GM12892 (cell line): ENCODE measurements around the gene PTPRQ.

Experiments
- POLR2A ChIP-seq: IDR thresholded peaks from 2 replicates; pipeline ENCODE4 v1.6.1; 2011; ENCODE audit warnings: low read depth, low read length, control low read depth
- POLR2AphosphoS5 ChIP-seq: IDR thresholded peaks from 2 replicates; pipeline ENCODE4 v1.6.1; 2011; ENCODE audit warnings: low read depth, low read length, control low read depth
- TAF1 ChIP-seq: IDR thresholded peaks from 2 replicates; pipeline ENCODE4 v1.6.1; 2011; ENCODE audit warnings: low read depth, mild to moderate bottlenecking, control low read depth, low read length, borderline replicate concordance

- TF ChIP-seq TAF1 (no peak), POLR2AphosphoS5 (no peak), POLR2A (no peak)
These were observed 16.9 kb downstream of the PTPRQ start for GRCh38 chr12:80460972-80461371.
